ENCODE results near the gene COMMD4.
A peak's percentile ranks its signal among the peaks of the same experiment; 100 is the strongest.
"Not testable (repeated sequence)": the region's sequence is repeated elsewhere in the genome, so short reads cannot be mapped to it uniquely, and the experiment has no call there.

Gene COMMD4

GRCh38 chr15:75335705-75336355 is at the start of gene COMMD4:
TSS of gene COMMD4 (plus strand) at chr15:75336063. CDS start at chr15:75336090, 27 bp downstream.
- Mint-ChIP-seq H3K36me3 (peaks cover 17% of the 10 kb centered on the region), H3K9me3 (no peaks in the 10 kb centered on the region), H3K4me3 (peak within 1 kb of the TSS; percentile 95), H3K4me1 (peaks cover 20% of the 10 kb centered on the region), H3K27ac (peak within 1 kb of the TSS; percentile 99)
- peak; percentile 82 for ATAC-seq
- DNase-seq (ENCODE audit: low spot score in 2 of 2): peak; percentile 71 to 91

- not testable (repeated sequence) for ATAC-seq; H3K4me3 Mint-ChIP-seq; H3K27ac Mint-ChIP-seq; H3K9me3 Mint-ChIP-seq; H3K4me1 Mint-ChIP-seq; H3K36me3 Mint-ChIP-seq; DNase-seq (ENCODE audit: low spot score in 2 of 2)
Measured at GRCh38 chr15:75293660-75294059, 42.2 kb upstream of the COMMD4 start.

GRCh38 chr15:75298541-75299310 is 37.1 kb upstream of the COMMD4 start:
- peak; percentile 95 for ATAC-seq
- not testable (repeated sequence) for H3K27ac Mint-ChIP-seq; H3K4me1 Mint-ChIP-seq; H3K4me3 Mint-ChIP-seq; H3K9me3 Mint-ChIP-seq; H3K36me3 Mint-ChIP-seq; DNase-seq (ENCODE audit: low spot score in 2 of 2)

GRCh38 chr15:75299311-75299688 is 36.6 kb upstream of the COMMD4 start:
- not testable (repeated sequence) for H3K4me3 Mint-ChIP-seq, H3K4me1 Mint-ChIP-seq, H3K36me3 Mint-ChIP-seq, H3K27ac Mint-ChIP-seq, H3K9me3 Mint-ChIP-seq
- ATAC-seq: peak; percentile 93
- peak; percentile 59 to 80 for DNase-seq (ENCODE audit: low spot score in 2 of 2)

GRCh38 chr15:75300026-75300425 is 35.8 kb upstream of the COMMD4 start:
- not testable (repeated sequence) for H3K9me3 Mint-ChIP-seq; DNase-seq (ENCODE audit: low spot score in 2 of 2); H3K27ac Mint-ChIP-seq; H3K4me3 Mint-ChIP-seq; H3K4me1 Mint-ChIP-seq; H3K36me3 Mint-ChIP-seq; ATAC-seq

GRCh38 chr15:75302318-75302717 is 33.5 kb upstream of the COMMD4 start:
- H3K36me3 Mint-ChIP-seq: no peaks in the 10 kb centered on the region
- H3K4me3 Mint-ChIP-seq: no peak overlapping the region
- no peak overlapping the region for H3K27ac Mint-ChIP-seq
- ATAC-seq (no peak), DNase-seq (ENCODE audit: low spot score in 2 of 2) (no peak)
- no peaks in the 10 kb centered on the region for H3K4me1 Mint-ChIP-seq
- no peaks in the 10 kb centered on the region for H3K9me3 Mint-ChIP-seq

- H3K27ac Mint-ChIP-seq; DNase-seq (ENCODE audit: low spot score in 2 of 2); H3K9me3 Mint-ChIP-seq; H3K4me3 Mint-ChIP-seq; H3K4me1 Mint-ChIP-seq; ATAC-seq; H3K36me3 Mint-ChIP-seq: not testable (repeated sequence)
Measured at GRCh38 chr15:75302753-75303152, 33.1 kb upstream of the COMMD4 start.

- ATAC-seq (no peak), DNase-seq (ENCODE audit: low spot score in 2 of 2) (no peak)
- H3K4me1 Mint-ChIP-seq: no peaks in the 10 kb centered on the region
- no peak overlapping the region for H3K4me3 Mint-ChIP-seq
- H3K36me3 Mint-ChIP-seq: no peaks in the 10 kb centered on the region
- H3K9me3 Mint-ChIP-seq: no peaks in the 10 kb centered on the region
- H3K27ac Mint-ChIP-seq: no peak overlapping the region
Measured at GRCh38 chr15:75306188-75306587, 29.7 kb upstream of the COMMD4 start.

GRCh38 chr15:75307778-75308390 is 28.0 kb upstream of the COMMD4 start:
- DNase-seq (ENCODE audit: low spot score in 2 of 2): no peak
- H3K4me1 Mint-ChIP-seq: peaks cover 6% of the 10 kb centered on the region
- peak; percentile 53 for ATAC-seq
- no peaks in the 10 kb centered on the region for H3K9me3 Mint-ChIP-seq
- H3K36me3 Mint-ChIP-seq: no peaks in the 10 kb centered on the region
- no peak overlapping the region for H3K4me3 Mint-ChIP-seq
- H3K27ac Mint-ChIP-seq: no peak overlapping the region

- H3K27ac Mint-ChIP-seq: no peak overlapping the region
- H3K4me3 Mint-ChIP-seq: no peak overlapping the region
- peaks cover 15% of the 10 kb centered on the region for H3K4me1 Mint-ChIP-seq
- ATAC-seq (no peak), DNase-seq (ENCODE audit: low spot score in 2 of 2) (no peak)
- H3K9me3 Mint-ChIP-seq: no peaks in the 10 kb centered on the region
- no peaks in the 10 kb centered on the region for H3K36me3 Mint-ChIP-seq
Measured at GRCh38 chr15:75309711-75310110, 26.2 kb upstream of the COMMD4 start.

GRCh38 chr15:75312548-75312947 is 23.3 kb upstream of the COMMD4 start:
- peaks cover 15% of the 10 kb centered on the region for H3K4me1 Mint-ChIP-seq
- not testable (repeated sequence) for H3K9me3 Mint-ChIP-seq; H3K4me3 Mint-ChIP-seq; H3K27ac Mint-ChIP-seq; H3K36me3 Mint-ChIP-seq; DNase-seq (ENCODE audit: low spot score in 2 of 2)
- ATAC-seq: peak; percentile 57

- ATAC-seq: peak; percentile 89
- Mint-ChIP-seq H3K4me1 (peaks cover 15% of the 10 kb centered on the region), H3K4me3 (no peak overlapping the region), H3K9me3 (no peaks in the 10 kb centered on the region), H3K36me3 (no peaks in the 10 kb centered on the region), H3K27ac (no peak overlapping the region)
- no peak for DNase-seq (ENCODE audit: low spot score in 2 of 2)
Measured at GRCh38 chr15:75313116-75313845, 22.6 kb upstream of the COMMD4 start.

- ATAC-seq (no peak), DNase-seq (ENCODE audit: low spot score in 2 of 2) (no peak)
- Mint-ChIP-seq H3K4me1 (peaks cover 15% of the 10 kb centered on the region), H3K9me3 (no peaks in the 10 kb centered on the region), H3K36me3 (no peaks in the 10 kb centered on the region), H3K4me3 (no peak overlapping the region), H3K27ac (no peak overlapping the region)
Measured at GRCh38 chr15:75314552-75315290, 21.1 kb upstream of the COMMD4 start.

- not testable (repeated sequence) for H3K4me1 Mint-ChIP-seq; DNase-seq (ENCODE audit: low spot score in 2 of 2); H3K27ac Mint-ChIP-seq; H3K4me3 Mint-ChIP-seq; H3K9me3 Mint-ChIP-seq; ATAC-seq; H3K36me3 Mint-ChIP-seq
Measured at GRCh38 chr15:75319231-75319897, 16.5 kb upstream of the COMMD4 start.
